ENCODE data around the gene TOR1AIP1. TPM values are rescaled to one million over a fixed set of nuclear protein-coding genes. Genes with fewer than 3 reads are reported as not detected.

The TOR1AIP1 gene
- total RNA-seq, 1 donor from 2014 or later: 34.4 TPM

- intact Hi-C loops (cut with DNase I): no loop called here
- peak; percentile 98 for DNase-seq (ENCODE audit: low spot score)
Observed at GRCh38 chr1:179877586-179878265, 4.4 kb upstream of the TOR1AIP1 start, which contains the start of gene TOR1AIP2. Gene TOR1AIP2 (minus strand): TSS chr1:179877803. CDS start chr1:179852665, 25,138 bp downstream.

- no peak for DNase-seq (ENCODE audit: low spot score)
- intact Hi-C loops (cut with DNase I): loop anchor here (10.0 kb wide), 1 partner anchor 275 kb away; the partner anchor contains the start of gene QSOX1
Observed at GRCh38 chr1:179879797-179880196, 2.3 kb upstream of the TOR1AIP1 start.

- no peak for DNase-seq (ENCODE audit: low spot score)
- intact Hi-C loops (cut with DNase I): loop anchor here (1.0 to 10.0 kb wide), 2 partner anchors 73 to 273 kb away; partner anchors contain the start of genes CEP350 and QSOX1
Observed at GRCh38 chr1:179881642-179882252, 338 bp upstream of the TOR1AIP1 start.

GRCh38 chr1:179883040-179883744 is 1.1 kb downstream of the TOR1AIP1 start:
- intact Hi-C loops (cut with DNase I): loop anchor here (10.0 kb wide), 1 partner anchor 272 kb away; the partner anchor contains the start of gene QSOX1
- DNase-seq (ENCODE audit: low spot score): peak; percentile 75

- DNase-seq (ENCODE audit: low spot score): no peak
- intact Hi-C loops (cut with DNase I): loop anchor here (10.0 kb wide), 1 partner anchor 271 kb away; the partner anchor contains the start of gene QSOX1
Observed at GRCh38 chr1:179883745-179884138, 1.7 kb downstream of the TOR1AIP1 start.

- DNase-seq (ENCODE audit: low spot score): no peak
- intact Hi-C loops (cut with DNase I): loop anchor here (10.0 kb wide), 1 partner anchor 267 kb away; the partner anchor contains the start of gene QSOX1
Observed at GRCh38 chr1:179888071-179888470, 6.0 kb downstream of the TOR1AIP1 start.

GRCh38 chr1:179889589-179889988 is 7.5 kb downstream of the TOR1AIP1 start:
- no peak for DNase-seq (ENCODE audit: low spot score)
- intact Hi-C loops (cut with DNase I): loop anchor here (10.0 kb wide), 1 partner anchor 265 kb away; the partner anchor contains the start of gene QSOX1

- no peak for DNase-seq (ENCODE audit: low spot score)
Observed at GRCh38 chr1:179910934-179911333, 28.8 kb downstream of the TOR1AIP1 start.

GRCh38 chr1:179911812-179912211 is 29.7 kb downstream of the TOR1AIP1 start:
- intact Hi-C loops (cut with DNase I): no loop called here

More at GRCh38 chr1:179910934-179911333, 28.8 kb downstream of the TOR1AIP1 start:
- intact Hi-C loops (cut with DNase I): no loop called here

GRCh38 chr1:179917601-179918429 is 35.7 kb downstream of the TOR1AIP1 start:
- DNase-seq (ENCODE audit: low spot score): no peak
- intact Hi-C loops (cut with DNase I): no loop called here

More at GRCh38 chr1:179911812-179912211, 29.7 kb downstream of the TOR1AIP1 start:
- DNase-seq (ENCODE audit: low spot score): no peak

GRCh38 chr1:179921472-179921871 is 39.4 kb downstream of the TOR1AIP1 start:
- no peak for DNase-seq (ENCODE audit: low spot score)
- intact Hi-C loops (cut with DNase I): no loop called here

GRCh38 chr1:179921981-179922872 is 40.1 kb downstream of the TOR1AIP1 start:
- DNase-seq (ENCODE audit: low spot score): no peak
- intact Hi-C loops (cut with DNase I): no loop called here

GRCh38 chr1:179923029-179923428 is 40.9 kb downstream of the TOR1AIP1 start:
- no peak for DNase-seq (ENCODE audit: low spot score)
- intact Hi-C loops (cut with DNase I): no loop called here

GRCh38 chr1:179924268-179924667 is 42.2 kb downstream of the TOR1AIP1 start:
- DNase-seq (ENCODE audit: low spot score): no peak
- intact Hi-C loops (cut with DNase I): no loop called here

GRCh38 chr1:179925302-179925701 is 43.2 kb downstream of the TOR1AIP1 start:
- intact Hi-C loops (cut with DNase I): no loop called here
- no peak for DNase-seq (ENCODE audit: low spot score)

GRCh38 chr1:179925922-179926849 is 44.1 kb downstream of the TOR1AIP1 start:
- intact Hi-C loops (cut with DNase I): no loop called here
- no peak for DNase-seq (ENCODE audit: low spot score)

- no peak for DNase-seq (ENCODE audit: low spot score)
- intact Hi-C loops (cut with DNase I): no loop called here
Observed at GRCh38 chr1:179926850-179927205, 44.7 kb downstream of the TOR1AIP1 start.
